KMS-11 (cell line): ENCODE measurements around the gene ARL16.

Experiments
- H2AFZ ChIP-seq: fragments of 200-600 bp; sonication (generic); 2 replicates; pipeline ENCODE4 v1.6.1; 2016; ENCODE audit warnings: antibody characterized with exemption, mixed run types, low read depth
- H3K27ac ChIP-seq: fragments of 200-600 bp; sonication (generic); 2 replicates; pipeline ENCODE4 v1.6.1; 2016; ENCODE audit warnings: mild to moderate bottlenecking, mixed run types
- H3K27me3 ChIP-seq: fragments of 200-600 bp; sonication (generic); 2 replicates; pipeline ENCODE4 v1.6.1; 2017; ENCODE audit warnings: mild to moderate bottlenecking, low read depth, mixed run types, moderate library complexity; ENCODE audit not compliant: insufficient read depth
- H3K36me3 ChIP-seq: fragments of 200-600 bp; sonication (generic); 2 replicates; pipeline ENCODE4 v1.6.1; 2017; ENCODE audit warnings: mild to moderate bottlenecking, mixed run types; ENCODE audit not compliant: insufficient read depth
- H3K4me1 ChIP-seq: fragments of 200-600 bp; sonication (generic); 2 replicates; pipeline ENCODE4 v1.6.1; 2016; ENCODE audit warnings: mild to moderate bottlenecking, low read depth, mixed run types; ENCODE audit not compliant: poor library complexity, severe bottlenecking
- H3K4me2 ChIP-seq: fragments of 200-600 bp; sonication (generic); 2 replicates; pipeline ENCODE4 v1.7.0; 2016; ENCODE audit warnings: mild to moderate bottlenecking, mixed run types
- H3K4me3 ChIP-seq: fragments of 200-600 bp; sonication (generic); IDR thresholded peaks from 2 replicates; pipeline ENCODE4 v1.6.1; 2017; ENCODE audit warnings: low read depth, low read length, mixed read lengths; ENCODE audit not compliant: insufficient read depth
- H3K79me2 ChIP-seq: fragments of 200-600 bp; sonication (generic); 2 replicates; pipeline ENCODE4 v1.6.1; 2016; ENCODE audit warnings: low read depth, mixed run types; ENCODE audit not compliant: insufficient read depth
- H3K9ac ChIP-seq: fragments of 200-600 bp; sonication (generic); 2 replicates; pipeline ENCODE4 v1.6.1; 2016; ENCODE audit warnings: mild to moderate bottlenecking, mixed run types
- H4K20me1 ChIP-seq: fragments of 200-600 bp; sonication (generic); 2 replicates; pipeline ENCODE4 v1.6.1; 2016; ENCODE audit warnings: mild to moderate bottlenecking, mixed run types; ENCODE audit not compliant: insufficient read depth
- TF ChIP-seq, protein P1 (sequence below): fragments of 200-600 bp; sonication (generic); conservative IDR thresholded peaks from 2 replicates; pipeline ENCODE4 v1.6.1; 2017; ENCODE audit warnings: low read depth, mild to moderate bottlenecking, antibody characterized with exemption, low read length, moderate library complexity, mixed read lengths

ARL16 gene

DNA sequence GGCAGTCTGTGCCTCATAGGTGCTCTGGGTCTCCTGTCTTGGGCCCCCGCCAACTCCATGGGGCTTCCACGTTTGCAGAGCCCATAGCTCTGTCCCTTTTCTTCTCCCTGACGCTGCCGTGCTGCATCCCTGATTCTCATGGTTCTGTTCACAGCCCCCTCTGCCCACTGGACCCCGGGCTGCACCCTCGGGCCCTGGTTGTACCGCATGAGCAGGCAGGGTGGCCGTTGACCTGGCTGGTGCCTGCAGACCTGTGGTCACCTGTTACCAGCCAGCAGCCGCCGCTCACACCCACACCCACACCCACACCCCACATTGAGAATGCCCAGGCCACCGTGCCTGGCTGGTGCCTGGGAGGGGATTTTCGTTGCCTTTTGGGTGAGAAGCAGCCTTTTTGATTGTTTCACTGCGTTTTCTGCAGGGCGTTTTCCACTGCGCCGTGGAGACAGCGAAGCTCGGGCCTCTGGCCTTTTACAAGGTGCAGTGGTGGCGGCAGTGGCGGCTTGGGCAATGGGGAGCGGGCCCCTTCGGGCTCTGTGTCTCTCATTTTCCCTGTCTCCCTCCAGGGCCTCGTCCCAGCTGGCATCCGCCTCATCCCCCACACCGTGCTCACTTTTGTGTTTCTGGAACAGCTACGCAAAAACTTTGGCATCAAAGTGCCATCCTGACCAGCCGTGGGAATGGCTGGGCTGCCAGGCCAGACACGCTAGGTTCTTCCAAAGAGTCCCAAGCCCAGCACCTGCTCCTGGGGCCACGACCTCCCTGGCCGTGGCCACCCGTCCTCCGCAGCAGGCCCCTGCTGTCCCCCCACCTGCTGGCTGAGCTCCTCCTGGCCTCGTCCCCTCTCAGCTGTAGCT is 36.0 kb upstream of the ARL16 start:
- TF ChIP-seq, protein P1, sequence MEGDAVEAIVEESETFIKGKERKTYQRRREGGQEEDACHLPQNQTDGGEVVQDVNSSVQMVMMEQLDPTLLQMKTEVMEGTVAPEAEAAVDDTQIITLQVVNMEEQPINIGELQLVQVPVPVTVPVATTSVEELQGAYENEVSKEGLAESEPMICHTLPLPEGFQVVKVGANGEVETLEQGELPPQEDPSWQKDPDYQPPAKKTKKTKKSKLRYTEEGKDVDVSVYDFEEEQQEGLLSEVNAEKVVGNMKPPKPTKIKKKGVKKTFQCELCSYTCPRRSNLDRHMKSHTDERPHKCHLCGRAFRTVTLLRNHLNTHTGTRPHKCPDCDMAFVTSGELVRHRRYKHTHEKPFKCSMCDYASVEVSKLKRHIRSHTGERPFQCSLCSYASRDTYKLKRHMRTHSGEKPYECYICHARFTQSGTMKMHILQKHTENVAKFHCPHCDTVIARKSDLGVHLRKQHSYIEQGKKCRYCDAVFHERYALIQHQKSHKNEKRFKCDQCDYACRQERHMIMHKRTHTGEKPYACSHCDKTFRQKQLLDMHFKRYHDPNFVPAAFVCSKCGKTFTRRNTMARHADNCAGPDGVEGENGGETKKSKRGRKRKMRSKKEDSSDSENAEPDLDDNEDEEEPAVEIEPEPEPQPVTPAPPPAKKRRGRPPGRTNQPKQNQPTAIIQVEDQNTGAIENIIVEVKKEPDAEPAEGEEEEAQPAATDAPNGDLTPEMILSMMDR: no peak
- H3K4me1 ChIP-seq: peaks cover 18% of the 10 kb centered on the region
- H3K9ac ChIP-seq: no peak overlapping the region
- H3K79me2 ChIP-seq: peaks cover 7% of the 10 kb centered on the region; the same call in 1 of the 2 replicates
- H3K36me3 ChIP-seq: peaks cover 7% of the 10 kb centered on the region; the same call in 1 of the 2 replicates
- H2AFZ ChIP-seq: no peak overlapping the region
- H3K4me3 ChIP-seq: no peak overlapping the region
- H3K27ac ChIP-seq: no peak overlapping the region
- H3K27me3 ChIP-seq: no peaks in the 10 kb centered on the region
- no peak overlapping the region for H3K4me2 ChIP-seq
- no peaks in the 10 kb centered on the region for H4K20me1 ChIP-seq

DNA sequence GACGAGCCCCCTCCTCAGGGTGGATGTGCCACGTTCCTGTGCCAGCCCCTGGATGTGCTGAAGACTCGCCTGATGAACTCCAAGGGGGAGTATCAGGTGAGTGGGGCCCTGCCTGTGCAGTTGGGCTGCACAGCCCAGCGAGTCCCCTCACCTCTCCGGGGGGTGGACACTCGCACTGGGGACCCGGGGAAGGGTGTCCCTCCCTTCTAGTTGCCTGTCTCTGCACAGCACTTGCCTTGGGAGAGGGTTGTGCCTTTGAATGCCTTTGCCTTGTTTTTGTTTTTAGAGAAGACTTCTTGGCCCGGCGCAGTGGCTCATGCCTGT is 34.1 kb upstream of the ARL16 start:
- peaks cover 7% of the 10 kb centered on the region; the same call in 1 of the 2 replicates for H3K36me3 ChIP-seq
- H3K79me2 ChIP-seq: peaks cover 26% of the 10 kb centered on the region
- no peak overlapping the region for H3K9ac ChIP-seq
- H3K27me3 ChIP-seq: no peaks in the 10 kb centered on the region
- H4K20me1 ChIP-seq: no peaks in the 10 kb centered on the region
- no peak overlapping the region for H3K4me3 ChIP-seq
- TF ChIP-seq, protein P1: no peak
- no peak overlapping the region for H2AFZ ChIP-seq
- peaks cover 26% of the 10 kb centered on the region for H3K4me1 ChIP-seq
- H3K27ac ChIP-seq: no peak overlapping the region
- no peak overlapping the region for H3K4me2 ChIP-seq

DNA sequence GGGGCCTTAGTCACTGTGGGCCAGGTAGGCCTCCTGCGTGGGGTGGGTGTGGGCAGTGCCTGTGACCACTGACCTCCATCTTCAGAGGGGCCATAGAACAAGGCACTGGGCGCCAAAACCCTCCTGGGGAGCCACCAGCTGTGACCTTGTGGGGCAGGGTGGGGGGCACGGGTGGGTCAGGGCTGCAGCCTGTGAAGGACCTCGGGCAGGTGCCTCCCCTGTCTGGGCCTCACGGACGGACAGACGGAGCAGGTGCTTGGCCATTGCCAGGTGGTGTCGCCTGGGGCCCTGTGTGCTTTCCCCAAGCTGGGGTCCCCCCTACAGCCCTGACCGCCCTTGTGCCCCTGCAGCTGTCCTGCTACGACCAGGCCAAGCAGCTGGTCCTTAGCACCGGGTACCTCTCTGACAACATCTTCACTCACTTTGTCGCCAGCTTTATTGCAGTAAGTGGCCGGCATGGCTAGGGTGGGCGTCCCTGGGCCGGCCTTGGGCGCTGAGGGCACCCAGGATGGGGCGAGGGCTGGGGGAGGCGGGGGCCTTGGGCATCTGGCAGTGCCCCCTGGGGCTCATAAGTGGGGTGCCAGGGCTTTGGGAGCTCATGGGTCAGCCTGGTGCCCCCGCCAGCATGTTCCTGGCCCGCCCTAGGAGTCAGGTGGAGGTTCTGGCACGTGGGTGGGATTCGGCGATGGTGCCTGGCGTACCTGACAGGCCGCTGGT is 33.6 kb upstream of the ARL16 start:
- H3K27me3 ChIP-seq: no peaks in the 10 kb centered on the region
- H3K36me3 ChIP-seq: peaks cover 7% of the 10 kb centered on the region; the same call in 1 of the 2 replicates
- H3K4me2 ChIP-seq: no peak overlapping the region
- H4K20me1 ChIP-seq: no peaks in the 10 kb centered on the region
- no peak overlapping the region for H2AFZ ChIP-seq
- no peak overlapping the region for H3K4me3 ChIP-seq
- peaks cover 21% of the 10 kb centered on the region for H3K4me1 ChIP-seq
- H3K9ac ChIP-seq: no peak overlapping the region
- peaks cover 27% of the 10 kb centered on the region for H3K79me2 ChIP-seq
- no peak overlapping the region for H3K27ac ChIP-seq
- TF ChIP-seq, protein P1: no peak

DNA sequence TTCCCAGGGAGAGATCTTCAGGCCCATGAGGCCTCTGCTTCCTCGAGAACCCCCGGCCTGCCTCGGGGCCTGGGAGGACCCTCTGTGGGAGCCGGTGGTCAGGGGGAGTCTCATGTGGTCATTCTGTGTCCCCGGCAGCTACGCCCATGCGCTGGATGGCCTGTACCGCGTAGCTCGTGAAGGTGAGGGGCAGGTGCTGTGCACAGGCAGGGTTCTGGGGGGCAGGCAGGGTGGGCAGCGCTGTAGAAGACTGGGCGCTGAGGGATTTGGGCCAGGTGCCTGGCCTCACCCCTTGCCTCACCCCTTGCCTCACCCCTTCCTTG is 33.0 kb upstream of the ARL16 start:
- TF ChIP-seq, protein P1: no peak
- Histone ChIP-seq H3K4me3 (no peak overlapping the region), H4K20me1 (no peaks in the 10 kb centered on the region), H3K79me2 (peaks cover 27% of the 10 kb centered on the region), H3K4me1 (peaks cover 16% of the 10 kb centered on the region), H3K27ac (no peak overlapping the region), H2AFZ (no peak overlapping the region), H3K36me3 (peaks cover 7% of the 10 kb centered on the region; the same call in 1 of the 2 replicates), H3K9ac (no peak overlapping the region), H3K27me3 (no peaks in the 10 kb centered on the region), H3K4me2 (no peak overlapping the region)
